Measurements from ENCODE around the gene ASIC4.

- TF ChIP-seq CTCF (conservative IDR thresholded peaks at IDR 0.05; ENCODE audit: low read depth, low read length) (no peak), EZH2 (IDR thresholded peaks at IDR 0.05; ENCODE audit: low read length, unreplicated experiment) (no peak), EZH2phosphoT487 (IDR thresholded peaks at IDR 0.05; ENCODE audit: borderline replicate concordance, low read length) (no peak)
These were observed 35.3 kb downstream of the ASIC4 start for GRCh38 chr2:219549619-219550018.

Data from PC-3 (cell line).